ENCODE measurements around the gene LEAP2.

Gene LEAP2, protein sequence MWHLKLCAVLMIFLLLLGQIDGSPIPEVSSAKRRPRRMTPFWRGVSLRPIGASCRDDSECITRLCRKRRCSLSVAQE

DNA sequence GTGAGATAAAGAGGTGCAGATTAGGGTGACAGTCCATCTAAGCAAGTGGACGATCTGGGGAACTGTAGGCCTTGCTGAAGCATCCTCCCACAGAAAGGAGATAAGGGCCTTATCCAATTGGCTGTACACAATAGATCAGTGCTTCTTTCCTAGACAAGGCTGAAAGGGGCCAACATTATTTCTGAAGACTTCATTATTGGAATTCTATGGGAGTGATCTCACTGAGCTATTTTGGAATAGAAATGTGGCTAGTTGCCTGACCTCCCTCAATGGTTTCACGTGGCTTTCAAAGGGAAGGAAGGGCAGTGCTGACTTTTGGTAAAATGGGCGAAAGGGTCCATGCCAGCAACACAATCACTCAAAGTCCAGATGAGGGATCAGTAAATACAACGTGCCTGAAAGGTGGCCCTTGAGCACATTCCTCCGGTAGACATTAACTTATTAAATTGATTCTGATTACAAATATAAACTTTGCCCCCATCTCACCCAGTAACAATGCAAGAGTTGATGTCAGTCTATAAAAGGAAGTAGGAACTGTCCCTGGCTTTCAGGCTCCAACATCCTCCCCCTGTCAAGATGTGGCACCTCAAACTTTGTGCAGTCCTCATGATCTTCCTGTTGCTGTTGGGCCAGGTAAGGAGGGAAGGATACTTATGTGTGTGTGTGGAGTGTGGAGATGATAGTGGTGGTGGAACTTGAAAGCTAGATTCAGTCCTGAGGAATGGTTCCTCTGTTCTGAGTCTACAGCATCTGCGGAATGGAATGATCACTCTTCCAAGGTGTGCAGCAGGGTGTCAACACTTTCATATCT, at the start of gene LEAP2:
LEAP2 (plus strand) TSS at position 550 of the 811 bp plus-strand sequence; CDS start at position 577, 27 bp downstream.
- DNase-seq (ENCODE audit: low spot score) = peak; percentile 18

DNA sequence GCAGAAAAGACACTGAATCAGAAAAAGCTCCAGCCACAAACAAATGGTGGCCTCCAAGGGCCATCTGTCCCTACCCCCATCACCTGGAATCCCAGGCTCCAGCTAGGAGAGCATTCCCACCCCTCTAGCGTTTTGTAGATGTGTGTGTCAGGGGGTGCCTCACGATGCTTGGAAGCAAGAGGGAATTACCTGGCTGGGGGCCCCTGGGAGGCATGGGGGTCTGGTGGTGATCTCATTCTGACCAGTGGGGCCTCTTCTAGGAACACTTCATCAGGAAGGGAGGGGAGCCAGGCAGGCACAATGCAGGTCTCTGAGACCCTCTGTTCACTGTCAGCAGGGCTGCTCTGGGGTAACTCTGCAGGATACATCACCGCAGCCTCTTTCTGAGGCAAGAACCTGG, 49.0 kb upstream of the LEAP2 start:
- no peak for DNase-seq (ENCODE audit: low spot score)

DNA sequence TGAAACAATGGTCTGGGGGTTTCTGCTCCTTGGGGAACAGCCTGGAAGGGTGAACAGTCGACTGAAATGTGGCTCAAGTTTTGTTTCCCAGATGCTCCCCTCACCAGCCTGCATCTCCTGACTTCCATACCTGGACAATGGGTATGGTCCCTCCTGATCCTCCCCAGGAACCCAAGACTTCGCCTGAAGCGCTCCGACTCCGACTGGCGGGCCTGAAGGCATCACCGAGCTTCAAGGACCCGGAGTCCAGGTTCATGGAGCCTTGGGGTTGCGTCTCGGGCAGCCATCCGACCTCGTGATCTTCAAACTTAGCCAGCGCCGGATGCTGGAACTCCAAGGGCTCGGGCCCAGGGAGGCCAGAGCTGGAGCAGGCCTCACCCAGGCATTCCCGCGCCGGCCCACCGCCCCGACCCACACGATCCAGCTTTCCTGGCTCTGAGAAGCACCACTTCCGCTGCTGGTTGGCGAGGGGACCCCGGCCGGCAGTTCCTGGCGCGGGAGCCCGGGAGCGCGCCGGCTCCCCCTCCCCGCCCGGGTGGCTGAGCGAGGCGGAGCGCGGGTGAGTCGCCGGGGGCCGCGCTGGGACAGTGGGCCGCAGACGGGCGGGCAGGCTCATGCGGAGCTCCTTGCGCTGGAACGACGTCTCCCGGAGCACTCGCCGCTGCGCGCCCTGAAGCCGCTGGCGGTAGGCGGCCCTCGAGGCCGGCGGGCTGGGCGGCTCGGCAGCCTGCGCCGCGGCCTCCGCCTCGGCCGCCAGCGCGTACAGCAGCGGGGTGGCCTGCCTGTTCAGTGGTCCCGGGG, 48.2 kb upstream of the LEAP2 start:
- DNase-seq (ENCODE audit: low spot score) = no peak

DNA sequence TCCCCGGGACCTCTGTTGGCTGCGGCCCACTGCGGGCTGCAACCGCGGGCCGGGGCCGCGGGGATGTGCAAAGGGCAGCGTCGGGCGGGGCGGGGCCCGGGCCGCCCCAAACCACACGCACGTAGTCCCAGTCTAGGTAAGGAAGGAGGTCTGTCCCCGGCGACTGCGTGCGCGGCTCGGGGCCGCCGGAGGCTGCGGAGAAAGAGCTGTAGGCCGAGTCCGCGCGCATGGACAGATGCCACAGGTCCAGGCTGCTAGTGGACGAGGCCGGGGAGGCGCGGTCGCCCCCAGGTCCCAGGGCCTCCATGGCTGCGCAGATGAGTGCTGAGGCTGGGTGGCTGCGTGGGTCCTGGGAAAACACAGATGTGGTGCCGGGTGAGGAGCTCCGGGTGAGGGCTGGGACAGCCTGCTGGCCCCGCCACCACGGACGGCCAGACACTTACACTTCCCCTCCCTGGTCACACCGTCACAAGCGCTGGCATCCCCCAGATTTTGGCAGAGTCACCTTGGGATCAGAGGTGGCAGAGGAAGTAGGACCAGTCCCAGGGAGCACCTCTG, 47.6 kb upstream of the LEAP2 start:
- DNase-seq (ENCODE audit: low spot score) = no peak

DNA sequence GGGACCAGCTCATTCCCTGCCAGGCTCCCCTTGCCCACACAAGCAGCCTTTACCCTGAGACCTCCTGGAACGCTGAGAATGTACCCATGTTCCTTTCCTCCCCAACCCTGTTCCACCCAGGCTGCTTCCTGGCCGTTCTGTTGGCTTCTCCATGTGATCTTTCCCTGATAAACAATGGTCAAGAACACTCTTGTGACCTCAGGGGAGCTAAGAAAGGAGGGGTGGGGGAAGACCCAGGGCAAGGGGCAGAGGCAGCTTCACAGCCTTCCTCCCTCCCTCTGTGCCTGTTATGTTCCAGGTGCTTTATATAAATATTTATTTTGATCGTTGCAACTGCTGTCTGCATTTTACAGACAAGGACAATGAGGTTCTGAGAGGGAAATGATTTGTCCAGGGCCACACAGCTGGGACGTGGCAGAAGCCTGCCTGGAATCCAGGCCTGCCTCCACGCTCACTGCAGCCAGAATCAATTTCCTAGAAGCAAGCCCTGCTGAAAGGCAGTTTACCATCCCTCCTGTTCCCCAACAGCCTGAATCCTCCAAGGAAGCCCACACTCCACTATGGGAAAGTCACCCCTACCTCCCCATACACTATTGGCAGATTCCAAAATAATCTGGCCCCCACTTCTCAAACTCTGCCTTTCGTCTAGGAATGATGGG, 46.9 kb upstream of the LEAP2 start:
- no peak for DNase-seq (ENCODE audit: low spot score)

DNA sequence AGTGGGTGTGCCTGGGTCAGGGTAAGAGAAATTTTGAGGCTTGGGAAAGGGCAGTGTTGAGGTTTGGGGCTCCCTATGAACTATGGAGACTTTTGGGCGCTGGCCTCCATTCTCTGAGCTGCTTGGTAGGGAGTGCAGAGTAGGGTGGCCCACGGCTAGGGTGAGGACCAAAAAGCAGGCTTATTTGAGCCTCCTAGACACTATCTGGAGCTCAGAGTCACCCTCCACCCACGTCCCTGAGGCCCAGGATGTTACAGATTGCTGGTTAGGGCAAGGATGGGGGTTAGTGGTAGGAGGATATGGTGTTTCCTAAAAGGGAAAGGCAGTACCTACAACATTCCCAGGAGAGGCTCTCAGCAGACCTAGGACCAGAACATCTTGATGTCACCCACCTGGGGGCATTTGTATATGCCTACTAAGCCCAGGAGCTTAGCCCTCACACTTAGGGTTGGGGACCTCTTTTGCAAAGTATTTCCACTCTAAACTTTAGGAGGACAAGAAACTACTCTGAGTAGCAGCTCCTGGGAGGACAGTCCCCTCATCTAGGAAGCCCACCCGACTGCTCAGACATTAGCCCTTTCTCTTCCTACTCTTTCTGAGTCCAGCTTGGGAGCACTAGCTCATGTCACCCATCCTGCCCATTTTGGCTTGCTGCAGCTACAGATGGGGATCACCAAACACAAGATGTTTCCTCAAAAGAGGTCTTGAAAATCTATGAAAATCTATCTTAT, 45.4 kb upstream of the LEAP2 start:
- DNase-seq (ENCODE audit: low spot score) = no peak

DNA sequence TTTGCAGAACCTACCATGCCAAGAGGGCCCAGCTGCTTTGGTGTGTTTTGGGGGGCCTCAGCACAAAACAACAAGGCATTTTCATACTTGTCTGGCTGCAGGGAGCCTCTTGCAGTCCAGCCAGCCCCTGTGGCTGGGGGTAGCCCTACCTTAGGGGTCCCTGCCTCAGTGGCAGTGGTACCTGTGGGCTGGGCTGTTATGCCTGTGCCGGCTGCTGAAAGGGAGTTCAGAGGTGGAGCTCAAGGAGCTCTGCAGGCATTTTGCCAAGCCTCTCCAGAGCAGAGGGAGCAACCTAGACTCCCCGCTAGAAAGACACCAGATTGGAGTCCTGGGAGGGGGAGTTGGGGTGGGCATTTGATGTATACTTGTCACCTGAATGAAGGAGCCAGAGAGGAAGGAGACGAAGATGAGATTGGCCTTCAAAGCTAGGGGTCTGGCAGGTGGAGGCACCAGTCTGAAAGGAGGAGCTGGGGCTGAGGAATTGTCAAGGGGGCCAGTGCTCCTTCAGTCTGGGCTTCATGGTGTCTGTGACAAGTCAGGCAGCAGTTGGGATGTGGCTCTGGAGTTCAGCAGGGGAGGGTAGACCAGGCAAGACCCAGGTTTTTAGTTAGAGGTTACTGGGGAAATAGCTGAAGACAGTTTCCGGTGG, 44.5 kb upstream of the LEAP2 start:
- no peak for DNase-seq (ENCODE audit: low spot score)

DNA sequence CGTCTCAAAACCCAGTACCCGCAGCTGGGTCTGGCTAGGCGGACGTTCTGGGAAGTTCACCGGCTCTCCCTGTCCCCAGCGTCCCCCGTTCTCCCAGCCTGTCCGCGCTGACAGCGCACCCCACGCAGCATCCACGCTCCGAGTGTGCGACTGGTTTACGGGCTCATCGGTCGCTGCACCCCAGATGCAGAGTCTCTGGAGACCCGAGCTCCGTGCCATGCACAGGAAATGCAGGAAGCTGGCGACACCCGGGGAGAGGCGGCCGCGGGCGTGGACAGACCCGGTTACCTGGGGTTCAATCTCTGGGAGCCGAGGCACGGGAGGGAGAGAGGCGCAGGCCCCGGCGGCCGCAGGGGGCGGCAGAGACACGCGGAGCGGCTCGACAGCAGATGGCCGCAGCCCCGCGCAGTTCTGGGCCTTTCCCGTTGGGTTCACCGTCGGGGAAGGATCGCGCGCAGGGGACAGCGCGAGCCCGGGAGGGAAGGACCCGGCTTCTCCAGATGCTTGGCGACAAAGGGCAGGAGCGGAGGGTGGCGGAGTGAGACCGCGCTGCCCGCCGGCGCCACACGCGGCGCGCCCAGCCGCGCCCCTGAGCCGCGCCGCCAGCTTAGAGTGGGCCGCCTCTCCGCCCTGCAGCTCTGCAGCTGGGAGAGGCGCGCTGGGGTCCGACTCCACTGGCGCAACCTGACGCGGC, 43.6 kb upstream of the LEAP2 start:
- DNase-seq (ENCODE audit: low spot score) = peak; percentile 95

DNA sequence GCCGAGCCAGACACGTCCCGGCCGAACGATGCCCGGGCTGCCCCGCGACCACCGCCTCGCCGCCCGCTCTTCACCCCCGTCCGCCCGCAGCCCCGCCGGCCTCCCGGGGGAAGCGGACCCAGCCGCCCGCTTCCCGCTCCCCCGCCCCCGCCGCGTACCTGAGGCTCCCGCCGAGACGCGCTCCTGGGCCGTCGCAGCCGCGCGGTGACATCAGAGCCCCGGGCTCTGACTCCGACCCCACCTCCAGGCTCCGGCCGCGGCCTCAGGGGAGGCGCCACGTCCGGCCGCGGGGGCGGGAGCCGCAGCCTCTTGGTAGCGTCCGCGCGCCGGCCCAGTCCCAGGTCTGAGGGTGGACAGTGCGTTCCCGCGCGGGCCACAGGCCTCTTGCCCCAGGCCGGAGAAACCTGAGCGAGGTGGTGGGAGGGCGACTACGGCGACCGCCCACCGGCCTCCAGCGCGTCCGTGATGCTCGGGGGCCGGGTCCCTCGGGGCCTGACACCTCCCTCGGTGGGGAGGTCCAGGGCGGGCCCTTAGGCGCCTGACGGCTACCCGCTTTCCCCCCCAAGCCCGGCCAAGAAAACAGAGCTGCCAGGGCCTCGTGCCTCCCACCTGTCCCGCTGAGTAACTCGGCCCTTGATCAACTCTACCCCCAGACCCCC, 42.9 kb upstream of the LEAP2 start, which contains the start of gene SHROOM1:
SHROOM1 (minus strand) TSS at position 212 of the 659 bp plus-strand sequence. CDS start 4,507 bp downstream, outside the sequence.
- DNase-seq (ENCODE audit: low spot score) = peak; percentile 87

DNA sequence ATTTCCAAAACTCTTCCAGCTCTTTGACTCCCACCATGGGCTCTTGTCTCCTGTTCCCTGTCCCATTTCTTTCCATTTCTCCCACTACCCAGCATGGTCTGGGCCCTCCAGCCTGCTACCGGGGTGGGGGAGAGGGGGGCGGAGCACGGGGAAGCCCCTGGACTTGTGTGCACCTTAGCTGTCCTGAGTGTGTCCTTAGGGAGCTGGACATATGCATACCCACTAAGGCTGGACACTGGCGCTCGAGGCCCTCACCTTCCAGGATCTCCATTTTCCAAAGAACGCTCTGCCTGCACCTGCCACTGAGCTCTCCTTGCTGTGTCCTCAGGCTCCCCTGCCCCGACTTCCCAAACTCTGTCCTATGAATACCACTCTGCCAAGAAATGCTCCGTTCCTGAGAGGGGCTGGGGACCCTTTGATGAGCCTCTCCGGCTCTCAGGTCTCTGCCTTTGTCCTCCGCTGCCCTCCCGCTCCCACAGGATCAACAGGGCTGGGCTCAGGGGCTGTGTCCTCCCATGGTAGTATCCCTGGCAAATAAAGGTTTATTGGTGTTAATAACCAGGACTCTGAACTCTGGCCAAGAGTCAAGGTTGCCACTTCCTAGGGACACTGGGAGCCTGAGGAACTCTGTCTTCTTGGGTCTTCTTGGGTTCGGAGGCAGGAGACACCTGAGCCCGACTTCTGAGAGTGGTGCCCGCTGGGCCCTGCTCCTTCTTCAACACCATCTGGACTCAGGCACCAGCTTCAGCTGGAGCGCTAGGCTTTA, 42.2 kb upstream of the LEAP2 start:
- no peak for DNase-seq (ENCODE audit: low spot score)

DNA sequence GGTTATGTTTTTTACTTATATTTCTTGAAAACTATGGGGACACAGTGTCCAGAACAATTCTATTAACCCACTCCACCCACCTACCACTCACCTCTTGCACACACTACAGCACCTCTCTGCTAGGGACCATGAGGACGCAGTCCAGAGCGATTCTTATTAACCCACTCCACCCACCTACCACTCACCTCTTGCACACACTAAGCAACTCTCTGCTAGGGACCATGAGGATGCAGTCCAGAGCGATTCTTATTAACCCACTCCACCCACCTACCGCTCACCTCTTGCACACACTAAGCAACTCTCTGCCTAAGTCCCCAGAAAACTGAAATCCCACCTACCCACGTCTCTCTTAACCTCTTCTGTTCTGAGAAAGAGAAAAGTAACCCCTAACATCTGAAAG, 40.9 kb upstream of the LEAP2 start:
- no peak for DNase-seq (ENCODE audit: low spot score)

DNA sequence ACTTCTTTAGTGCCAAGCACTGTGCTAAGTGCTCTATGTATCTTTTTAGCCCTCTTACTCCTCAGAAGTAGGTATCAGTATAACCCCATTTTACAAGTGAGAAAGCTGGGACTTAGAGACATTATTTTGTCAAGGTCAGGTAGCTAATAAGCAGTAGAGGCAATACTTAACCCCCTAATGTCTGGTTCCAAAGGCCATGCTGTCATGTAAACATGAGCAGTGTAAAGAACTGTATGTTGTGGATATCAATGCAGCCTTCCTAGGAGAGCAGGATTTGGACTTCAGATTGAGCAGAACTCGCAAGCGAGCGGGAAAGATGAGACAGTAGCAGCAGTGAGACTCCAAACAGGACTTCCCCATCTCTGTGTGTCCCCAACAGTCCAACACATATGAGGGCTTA, 39.4 kb upstream of the LEAP2 start:
- DNase-seq (ENCODE audit: low spot score) = no peak

DNA sequence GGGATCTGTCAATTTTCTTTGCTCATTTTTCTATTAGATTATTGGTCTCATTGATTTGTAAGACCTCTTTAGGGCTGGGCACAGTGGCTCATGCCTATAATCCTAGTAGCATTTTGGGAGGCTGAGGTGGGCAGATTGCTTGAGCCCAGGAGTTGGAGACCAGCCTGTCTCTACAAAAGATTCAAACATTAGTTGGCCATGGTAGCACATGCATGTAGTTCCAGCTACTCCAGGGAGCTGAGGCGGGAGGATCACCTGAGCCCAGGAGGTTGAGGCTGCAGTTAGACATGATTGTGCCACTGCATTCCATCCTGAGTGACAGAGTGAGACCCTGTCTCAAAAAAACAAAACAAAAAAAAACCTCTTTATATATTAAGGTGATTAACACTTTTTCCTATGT, 36.6 kb upstream of the LEAP2 start:
- no peak for DNase-seq (ENCODE audit: low spot score)

DNA sequence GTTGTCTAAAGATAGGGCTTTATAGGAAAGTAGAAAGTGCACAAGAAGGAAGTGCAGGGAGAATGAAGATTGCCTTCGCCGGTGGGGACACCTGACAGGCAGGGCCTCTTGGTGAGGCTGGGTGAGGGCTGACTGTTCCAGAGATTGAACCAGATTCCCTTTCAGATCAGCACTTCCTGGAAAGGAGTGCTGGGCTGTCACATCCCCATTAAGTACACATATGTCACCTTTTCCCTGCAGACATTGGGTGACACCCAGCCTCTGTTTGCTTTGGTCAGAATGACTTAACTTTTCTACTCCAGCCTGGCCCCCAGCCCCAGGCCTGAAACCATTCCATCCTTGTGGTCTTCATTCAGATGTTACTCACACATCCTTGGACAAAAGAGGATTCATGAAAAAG, 35.6 kb upstream of the LEAP2 start:
- DNase-seq (ENCODE audit: low spot score) = no peak

DNA sequence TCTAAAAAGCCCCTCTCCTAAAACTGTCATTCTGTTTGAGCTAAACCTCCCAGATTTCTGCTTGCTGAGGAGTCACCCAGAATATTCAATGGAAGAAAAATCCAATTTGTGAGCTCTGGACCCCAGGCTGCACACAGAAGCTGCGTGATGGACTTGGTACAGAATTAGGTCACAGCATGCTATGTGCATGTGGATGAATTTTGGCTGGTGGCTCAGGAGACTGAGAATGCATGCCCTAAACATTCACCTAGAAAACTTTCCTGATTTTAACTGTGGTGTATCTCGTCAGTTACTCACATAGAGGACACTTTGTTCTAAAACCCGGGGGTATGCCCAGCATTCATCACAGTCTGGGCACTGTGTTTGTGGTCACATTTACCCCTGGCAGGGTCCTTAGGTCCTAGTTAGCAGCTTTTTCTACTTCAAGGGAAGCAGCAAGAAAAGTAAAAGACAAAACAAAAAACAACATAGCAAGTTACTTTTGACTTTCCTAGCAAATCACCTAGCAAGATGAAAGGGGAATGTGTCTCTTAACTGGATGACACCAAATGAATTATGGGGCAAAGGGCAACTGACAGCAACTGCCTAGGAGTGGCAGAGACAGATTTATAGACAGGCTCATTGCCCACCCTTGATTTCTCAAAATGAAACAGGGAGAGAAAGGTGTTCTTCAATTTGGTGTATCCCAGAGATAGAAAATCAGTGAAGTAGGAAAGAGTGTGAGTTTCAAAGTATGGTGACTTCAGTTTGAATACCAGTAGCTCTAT, 34.8 kb upstream of the LEAP2 start:
- DNase-seq (ENCODE audit: low spot score) = no peak

DNA sequence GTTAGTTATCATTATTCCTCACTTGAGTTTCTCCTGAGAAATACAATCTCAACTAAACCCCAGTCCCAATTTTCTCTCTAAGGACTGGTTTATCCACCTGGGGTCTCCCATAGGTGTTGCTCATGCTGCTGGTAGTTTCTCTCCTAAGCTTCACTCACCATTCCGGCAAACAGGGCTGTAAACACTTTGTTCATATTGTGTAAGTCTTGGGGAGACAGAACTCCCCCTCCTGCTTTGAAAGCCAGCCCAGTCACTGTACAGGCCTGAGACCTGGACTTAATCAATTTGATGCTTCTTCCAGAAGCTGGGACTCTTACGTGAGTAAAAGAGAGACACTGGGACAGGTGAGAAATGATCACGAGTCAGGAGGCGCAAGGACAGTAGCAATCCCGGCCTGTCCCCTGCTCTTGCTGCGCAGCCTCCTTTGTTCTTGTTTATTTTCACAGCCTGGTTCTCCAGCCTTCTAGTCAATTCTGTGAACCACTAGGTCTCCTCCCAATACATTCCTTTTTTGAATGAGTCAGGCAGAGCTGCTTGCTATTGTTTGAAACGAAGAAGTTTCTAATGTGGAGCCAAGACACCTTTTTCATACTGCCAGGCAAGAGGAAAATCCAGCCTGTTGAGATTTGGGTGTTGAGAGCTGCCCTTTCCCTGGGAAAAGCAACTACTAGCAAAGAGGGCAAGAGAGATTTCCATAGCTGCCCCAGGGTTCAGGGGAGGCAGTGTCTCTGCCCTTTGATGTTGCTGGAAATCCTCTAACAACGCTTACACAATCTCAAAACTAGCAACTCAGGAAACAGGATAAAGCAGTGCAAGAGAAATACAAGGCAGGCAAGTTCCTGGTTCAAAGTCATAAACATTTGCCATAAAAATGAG, 33.8 kb upstream of the LEAP2 start:
- peak; percentile 43 for DNase-seq (ENCODE audit: low spot score)

DNA sequence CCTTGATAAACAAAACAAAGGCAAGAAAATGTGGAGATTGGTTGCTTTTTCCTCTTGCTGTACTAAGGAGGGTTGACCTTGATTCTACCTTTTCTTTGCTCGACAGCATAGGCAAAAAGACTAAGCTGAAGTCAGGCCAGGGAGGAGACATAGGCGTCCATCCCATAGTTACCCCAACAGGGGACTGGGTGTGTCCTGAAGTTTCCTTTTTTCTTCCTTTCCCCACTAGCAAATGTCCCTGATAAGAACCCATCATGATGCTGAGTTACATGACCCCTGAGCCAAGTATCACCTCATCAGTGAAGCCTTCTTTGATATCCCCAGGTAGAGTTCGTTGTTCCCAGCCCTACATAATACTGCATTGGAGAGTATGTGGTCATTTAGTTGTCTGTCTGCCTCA, 33.2 kb upstream of the LEAP2 start:
- DNase-seq (ENCODE audit: low spot score) = no peak

Measured in GM03348 (cell line).